ENCODE data around the gene BAHD1.

The BAHD1 gene

DNA sequence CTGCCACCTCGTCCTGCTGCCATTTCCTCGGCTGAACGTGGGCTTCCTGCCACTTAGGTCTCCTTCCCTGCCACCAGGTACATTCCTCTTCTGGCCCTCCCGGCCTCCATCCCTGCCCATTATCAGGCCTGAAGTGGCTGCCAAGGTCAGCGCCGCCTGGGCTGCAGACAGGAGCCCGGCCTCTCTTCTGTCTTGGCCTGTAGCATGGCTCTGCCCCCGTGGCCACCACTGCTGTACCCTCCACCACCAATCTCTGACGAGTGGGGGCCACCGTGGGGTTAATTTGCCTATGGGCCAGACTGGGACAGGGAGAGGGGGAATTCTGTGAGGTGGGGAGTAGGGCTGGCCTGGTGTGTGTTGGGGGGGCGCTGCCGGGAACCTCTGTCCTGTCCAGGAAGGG lies 2.0 kb upstream of the BAHD1 start:
- no peak for DNase-seq (ENCODE audit: low read depth in 1 of 2, low spot score in 1 of 2)
- Histone ChIP-seq H3K4me3 (replicated peaks; ENCODE audit: insufficient read depth, low read length) (no peak overlapping the region), H3K27ac (replicated peaks) (no peak overlapping the region), H3K27me3 (ENCODE audit: insufficient read depth, poor library complexity, severe bottlenecking) (peaks cover 25% of the 10 kb centered on the region)
- no peak for TF ChIP-seq GABPA (IDR thresholded peaks at IDR 0.05; ENCODE audit: low read depth)
- no peak for TF ChIP-seq POLR2AphosphoS5 (IDR thresholded peaks at IDR 0.05; ENCODE audit: low read depth)
- TF ChIP-seq, protein P1, sequence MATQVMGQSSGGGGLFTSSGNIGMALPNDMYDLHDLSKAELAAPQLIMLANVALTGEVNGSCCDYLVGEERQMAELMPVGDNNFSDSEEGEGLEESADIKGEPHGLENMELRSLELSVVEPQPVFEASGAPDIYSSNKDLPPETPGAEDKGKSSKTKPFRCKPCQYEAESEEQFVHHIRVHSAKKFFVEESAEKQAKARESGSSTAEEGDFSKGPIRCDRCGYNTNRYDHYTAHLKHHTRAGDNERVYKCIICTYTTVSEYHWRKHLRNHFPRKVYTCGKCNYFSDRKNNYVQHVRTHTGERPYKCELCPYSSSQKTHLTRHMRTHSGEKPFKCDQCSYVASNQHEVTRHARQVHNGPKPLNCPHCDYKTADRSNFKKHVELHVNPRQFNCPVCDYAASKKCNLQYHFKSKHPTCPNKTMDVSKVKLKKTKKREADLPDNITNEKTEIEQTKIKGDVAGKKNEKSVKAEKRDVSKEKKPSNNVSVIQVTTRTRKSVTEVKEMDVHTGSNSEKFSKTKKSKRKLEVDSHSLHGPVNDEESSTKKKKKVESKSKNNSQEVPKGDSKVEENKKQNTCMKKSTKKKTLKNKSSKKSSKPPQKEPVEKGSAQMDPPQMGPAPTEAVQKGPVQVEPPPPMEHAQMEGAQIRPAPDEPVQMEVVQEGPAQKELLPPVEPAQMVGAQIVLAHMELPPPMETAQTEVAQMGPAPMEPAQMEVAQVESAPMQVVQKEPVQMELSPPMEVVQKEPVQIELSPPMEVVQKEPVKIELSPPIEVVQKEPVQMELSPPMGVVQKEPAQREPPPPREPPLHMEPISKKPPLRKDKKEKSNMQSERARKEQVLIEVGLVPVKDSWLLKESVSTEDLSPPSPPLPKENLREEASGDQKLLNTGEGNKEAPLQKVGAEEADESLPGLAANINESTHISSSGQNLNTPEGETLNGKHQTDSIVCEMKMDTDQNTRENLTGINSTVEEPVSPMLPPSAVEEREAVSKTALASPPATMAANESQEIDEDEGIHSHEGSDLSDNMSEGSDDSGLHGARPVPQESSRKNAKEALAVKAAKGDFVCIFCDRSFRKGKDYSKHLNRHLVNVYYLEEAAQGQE (IDR thresholded peaks at IDR 0.05; ENCODE audit: insufficient replicate concordance, low read depth), result no peak
- TF ChIP-seq SPI1 (IDR thresholded peaks at IDR 0.05; ENCODE audit: borderline replicate concordance, low read depth), result no peak
- TF ChIP-seq, protein P2, sequence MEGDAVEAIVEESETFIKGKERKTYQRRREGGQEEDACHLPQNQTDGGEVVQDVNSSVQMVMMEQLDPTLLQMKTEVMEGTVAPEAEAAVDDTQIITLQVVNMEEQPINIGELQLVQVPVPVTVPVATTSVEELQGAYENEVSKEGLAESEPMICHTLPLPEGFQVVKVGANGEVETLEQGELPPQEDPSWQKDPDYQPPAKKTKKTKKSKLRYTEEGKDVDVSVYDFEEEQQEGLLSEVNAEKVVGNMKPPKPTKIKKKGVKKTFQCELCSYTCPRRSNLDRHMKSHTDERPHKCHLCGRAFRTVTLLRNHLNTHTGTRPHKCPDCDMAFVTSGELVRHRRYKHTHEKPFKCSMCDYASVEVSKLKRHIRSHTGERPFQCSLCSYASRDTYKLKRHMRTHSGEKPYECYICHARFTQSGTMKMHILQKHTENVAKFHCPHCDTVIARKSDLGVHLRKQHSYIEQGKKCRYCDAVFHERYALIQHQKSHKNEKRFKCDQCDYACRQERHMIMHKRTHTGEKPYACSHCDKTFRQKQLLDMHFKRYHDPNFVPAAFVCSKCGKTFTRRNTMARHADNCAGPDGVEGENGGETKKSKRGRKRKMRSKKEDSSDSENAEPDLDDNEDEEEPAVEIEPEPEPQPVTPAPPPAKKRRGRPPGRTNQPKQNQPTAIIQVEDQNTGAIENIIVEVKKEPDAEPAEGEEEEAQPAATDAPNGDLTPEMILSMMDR (IDR thresholded peaks at IDR 0.05; ENCODE audit: insufficient read depth, low read length), result no peak

DNA sequence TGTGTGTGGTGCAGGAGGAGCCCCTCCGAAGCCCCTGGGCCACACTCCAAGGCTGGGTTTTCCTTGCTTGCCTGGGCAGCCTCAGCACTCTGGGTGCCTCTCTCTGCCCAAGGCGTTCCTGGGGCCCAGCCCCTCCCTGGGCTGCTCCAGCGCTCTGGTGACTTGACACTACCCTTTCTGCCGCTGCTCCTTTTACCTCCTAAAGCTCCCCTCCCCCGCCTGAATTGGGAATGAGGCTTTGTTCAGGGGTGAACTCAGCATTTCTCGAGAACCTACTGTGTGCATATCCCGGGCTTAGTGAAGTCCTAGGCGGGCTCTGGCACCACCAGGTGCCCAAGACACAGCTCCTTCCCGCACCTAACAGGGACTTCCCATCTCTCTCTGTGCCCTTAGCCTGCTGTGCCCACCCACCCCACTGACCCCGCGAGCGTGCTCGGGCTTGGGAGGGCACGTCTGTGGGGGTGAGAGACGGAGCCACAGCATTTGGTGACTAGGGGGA lies 1.2 kb upstream of the BAHD1 start:
- Histone ChIP-seq H3K27me3 (ENCODE audit: insufficient read depth, poor library complexity, severe bottlenecking) (peaks cover 25% of the 10 kb centered on the region), H3K27ac (replicated peaks) (no peak overlapping the region), H3K4me3 (replicated peaks; ENCODE audit: insufficient read depth, low read length) (peak overlapping the region; percentile 57)
- DNase-seq (ENCODE audit: low read depth in 1 of 2, low spot score in 1 of 2), result no peak
- TF ChIP-seq GABPA (IDR thresholded peaks at IDR 0.05; ENCODE audit: low read depth) (no peak), SPI1 (IDR thresholded peaks at IDR 0.05; ENCODE audit: borderline replicate concordance, low read depth) (no peak), POLR2AphosphoS5 (IDR thresholded peaks at IDR 0.05; ENCODE audit: low read depth) (no peak)
- TF ChIP-seq, protein P2 (IDR thresholded peaks at IDR 0.05; ENCODE audit: insufficient read depth, low read length), result no peak
- TF ChIP-seq, protein P1 (IDR thresholded peaks at IDR 0.05; ENCODE audit: insufficient replicate concordance, low read depth), result no peak

DNA sequence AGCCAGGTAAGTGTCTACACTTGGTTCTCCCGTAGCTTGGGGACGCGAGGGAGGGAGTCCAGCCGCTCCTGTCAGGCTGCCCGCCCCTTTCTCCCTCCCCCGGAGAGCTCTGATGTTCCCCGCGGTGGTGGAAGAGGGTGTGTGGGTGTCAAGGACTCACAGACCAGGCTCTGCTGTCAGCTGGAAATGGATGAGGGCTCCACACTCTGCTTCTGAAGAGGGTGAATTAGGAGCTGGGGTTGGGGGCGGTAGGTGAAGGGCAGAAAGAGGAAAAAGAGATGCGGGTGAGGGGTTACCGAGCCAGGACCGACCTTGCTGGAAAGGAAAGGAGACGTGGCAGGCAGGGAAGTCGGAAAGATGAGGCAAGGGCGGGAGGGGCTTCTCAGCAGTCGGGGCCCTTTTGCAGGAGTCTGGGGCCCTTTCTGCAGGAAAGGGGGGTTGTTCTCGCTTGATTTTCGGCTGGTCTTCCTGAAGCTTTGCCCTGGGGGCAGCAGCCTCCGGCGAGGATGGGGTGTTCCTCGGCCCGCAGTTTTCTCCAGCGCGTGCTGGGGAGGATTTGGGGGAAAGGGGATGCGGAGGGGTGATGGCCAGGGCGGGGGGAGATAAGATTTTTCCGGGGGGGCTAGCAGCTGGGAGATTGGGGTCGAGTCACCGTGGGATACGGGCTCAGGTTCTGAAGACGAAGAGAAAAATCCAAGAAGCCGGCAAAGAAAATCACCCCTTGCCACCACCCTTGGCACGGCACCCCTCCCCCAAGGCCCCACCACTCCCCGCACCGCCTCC lies 602 bp upstream of the BAHD1 start:
- peaks cover 24% of the 10 kb centered on the region for H3K27me3 ChIP-seq (ENCODE audit: insufficient read depth, poor library complexity, severe bottlenecking)
- peak; percentile 42 to 57 for DNase-seq (ENCODE audit: low read depth in 1 of 2, low spot score in 1 of 2)
- TF ChIP-seq GABPA (IDR thresholded peaks at IDR 0.05; ENCODE audit: low read depth) (no peak), POLR2AphosphoS5 (IDR thresholded peaks at IDR 0.05; ENCODE audit: low read depth) (no peak), SPI1 (IDR thresholded peaks at IDR 0.05; ENCODE audit: borderline replicate concordance, low read depth) (no peak)
- TF ChIP-seq, protein P1 (IDR thresholded peaks at IDR 0.05; ENCODE audit: insufficient replicate concordance, low read depth), result no peak
- TF ChIP-seq, protein P2 (IDR thresholded peaks at IDR 0.05; ENCODE audit: insufficient read depth, low read length), result no peak
- peak overlapping the region; percentile 57 for H3K4me3 ChIP-seq (replicated peaks; ENCODE audit: insufficient read depth, low read length)
- peak overlapping the region; percentile 15; the same call in 1 of the 2 replicates for H3K27ac ChIP-seq (replicated peaks)
